ENCODE results near the gene DDC.

The DDC gene

DNA sequence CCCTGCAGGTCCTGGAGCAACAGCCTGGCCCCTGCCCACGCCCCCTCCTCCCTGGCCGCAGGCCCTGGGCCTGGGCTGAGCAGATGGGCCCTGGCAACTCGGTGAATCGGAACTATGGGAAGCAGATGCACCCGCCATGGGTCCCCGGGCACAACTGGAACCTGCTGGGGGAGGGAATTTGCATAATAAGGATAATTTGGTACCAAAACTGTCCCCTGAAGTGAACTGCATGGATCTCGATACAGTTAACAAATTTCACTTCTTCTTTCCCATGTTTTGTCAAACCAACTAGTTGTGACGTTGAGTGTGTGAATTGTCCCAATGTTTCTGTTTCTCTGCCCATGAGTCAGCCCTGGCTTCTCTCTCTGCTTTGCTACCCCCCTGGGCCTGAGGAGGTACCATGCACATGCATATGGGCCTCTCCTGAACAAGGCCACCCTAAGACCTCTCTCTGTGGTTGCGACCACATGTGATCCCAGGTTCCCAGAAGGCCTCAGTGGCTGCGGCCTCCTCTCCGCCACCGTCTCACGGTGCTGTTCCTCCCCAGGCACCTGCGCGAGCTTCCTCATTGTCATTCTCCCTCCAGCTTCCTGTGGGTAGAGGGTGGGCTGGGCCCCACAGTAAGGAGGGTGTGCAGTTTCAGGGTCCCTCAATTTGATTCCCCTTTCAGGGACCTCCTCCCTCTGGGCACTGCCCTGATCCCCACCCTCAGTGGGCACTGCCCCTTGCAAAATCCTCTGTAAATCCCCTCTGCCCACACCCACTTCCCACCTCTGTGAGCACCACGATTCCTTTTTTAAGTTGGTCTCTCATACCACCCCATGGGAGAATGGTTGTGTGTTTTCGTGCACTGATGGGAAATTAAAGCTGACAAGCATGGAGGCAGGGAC is 155.1 kb downstream of the DDC start:
- DNase-seq = peak in 1 of 2 donors; percentile 50
